ENCODE data around the gene CDH4. TPM values are rescaled to one million over a fixed set of nuclear protein-coding genes. Genes with fewer than 3 reads are reported as not detected.

The CDH4 gene
- total RNA-seq, 1 experiment from 2014 or later, result 5.3 TPM

DNA sequence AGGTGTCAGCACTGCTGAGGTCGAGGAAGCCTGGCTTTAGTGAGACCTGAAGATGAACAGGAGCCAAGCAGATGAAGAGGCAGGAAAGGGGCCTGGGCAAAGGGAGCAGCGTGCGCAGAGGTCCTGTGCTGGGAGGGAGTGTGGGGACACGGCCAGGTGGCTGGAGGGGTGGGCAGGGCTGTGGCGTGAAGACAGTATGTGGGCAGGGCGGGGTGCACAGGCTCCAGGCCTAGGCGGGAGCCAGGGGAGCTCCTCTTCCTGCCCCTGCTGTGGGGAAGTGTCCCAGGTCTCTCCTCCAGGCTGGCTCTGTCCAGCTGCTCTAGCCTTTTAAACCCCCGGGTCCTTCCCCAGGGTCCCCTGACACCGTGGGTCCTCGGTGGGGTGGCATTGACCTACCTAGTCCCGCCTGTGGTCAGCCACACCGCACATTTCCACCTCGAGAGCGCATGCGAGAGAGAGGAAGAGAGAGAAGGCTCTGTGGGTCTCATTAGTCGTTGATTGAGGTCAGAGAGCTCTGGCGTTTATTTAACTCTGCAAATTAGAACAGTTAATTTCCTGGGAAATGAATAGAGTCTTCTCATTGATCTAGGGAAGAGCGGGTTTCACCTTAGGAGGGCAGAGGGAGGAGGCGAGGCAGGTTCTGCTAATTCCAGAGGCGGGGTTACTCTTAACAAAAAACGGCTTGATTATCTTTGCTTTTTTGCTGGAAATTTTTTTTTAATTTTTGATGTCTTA is 68.8 kb downstream of the CDH4 start:
- no peak for TF ChIP-seq IRF1 (CRISPR knock-in tag; IDR thresholded peaks at IDR 0.05)
- TF ChIP-seq GABPB1 (CRISPR knock-in tag; IDR thresholded peaks at IDR 0.05), result no peak
- no peak for TF ChIP-seq ZNF263 (CRISPR knock-in tag; IDR thresholded peaks at IDR 0.05; ENCODE audit: low read depth)
- TF ChIP-seq FOXP1 (CRISPR knock-in tag; IDR thresholded peaks at IDR 0.05; ENCODE audit: borderline replicate concordance), result no peak
- no peak for TF ChIP-seq ATF1 (CRISPR knock-in tag; IDR thresholded peaks at IDR 0.05)
- TF ChIP-seq, protein P1, sequence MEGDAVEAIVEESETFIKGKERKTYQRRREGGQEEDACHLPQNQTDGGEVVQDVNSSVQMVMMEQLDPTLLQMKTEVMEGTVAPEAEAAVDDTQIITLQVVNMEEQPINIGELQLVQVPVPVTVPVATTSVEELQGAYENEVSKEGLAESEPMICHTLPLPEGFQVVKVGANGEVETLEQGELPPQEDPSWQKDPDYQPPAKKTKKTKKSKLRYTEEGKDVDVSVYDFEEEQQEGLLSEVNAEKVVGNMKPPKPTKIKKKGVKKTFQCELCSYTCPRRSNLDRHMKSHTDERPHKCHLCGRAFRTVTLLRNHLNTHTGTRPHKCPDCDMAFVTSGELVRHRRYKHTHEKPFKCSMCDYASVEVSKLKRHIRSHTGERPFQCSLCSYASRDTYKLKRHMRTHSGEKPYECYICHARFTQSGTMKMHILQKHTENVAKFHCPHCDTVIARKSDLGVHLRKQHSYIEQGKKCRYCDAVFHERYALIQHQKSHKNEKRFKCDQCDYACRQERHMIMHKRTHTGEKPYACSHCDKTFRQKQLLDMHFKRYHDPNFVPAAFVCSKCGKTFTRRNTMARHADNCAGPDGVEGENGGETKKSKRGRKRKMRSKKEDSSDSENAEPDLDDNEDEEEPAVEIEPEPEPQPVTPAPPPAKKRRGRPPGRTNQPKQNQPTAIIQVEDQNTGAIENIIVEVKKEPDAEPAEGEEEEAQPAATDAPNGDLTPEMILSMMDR (IDR thresholded peaks at IDR 0.05), result no peak
- no peak for TF ChIP-seq ZNF219 (CRISPR knock-in tag; IDR thresholded peaks at IDR 0.05; ENCODE audit: borderline replicate concordance)
- TF ChIP-seq ZNF423 (CRISPR knock-in tag; IDR thresholded peaks at IDR 0.05), result no peak
- TF ChIP-seq CREM (CRISPR knock-in tag; IDR thresholded peaks at IDR 0.05), result no peak
- TF ChIP-seq SOX15 (CRISPR knock-in tag; IDR thresholded peaks at IDR 0.05), result no peak
- TF ChIP-seq FOXK1 (CRISPR knock-in tag; IDR thresholded peaks at IDR 0.05), result no peak
- POLR2A ChIA-PET, result no interaction called here
- Mint-ChIP-seq H3K36me3 (no peaks in the 10 kb centered on the region), H3K27ac (0 out of 2 replicates have a peak overlapping the region, but pooled peaks have one; percentile 10), H3K4me1 (0 out of 2 replicates have a peak, but pooled peaks cover 3% of the 10 kb centered on the region), H3K9me3 (no peaks in the 10 kb centered on the region), H3K27me3 (ENCODE audit: low read depth) (peaks cover 17% of the 10 kb centered on the region), H3K4me3 (no peak overlapping the region)
- no peak for ATAC-seq
- no peak for DNase-seq (ENCODE audit: low spot score)
- CTCF ChIA-PET, result no interaction called here

DNA sequence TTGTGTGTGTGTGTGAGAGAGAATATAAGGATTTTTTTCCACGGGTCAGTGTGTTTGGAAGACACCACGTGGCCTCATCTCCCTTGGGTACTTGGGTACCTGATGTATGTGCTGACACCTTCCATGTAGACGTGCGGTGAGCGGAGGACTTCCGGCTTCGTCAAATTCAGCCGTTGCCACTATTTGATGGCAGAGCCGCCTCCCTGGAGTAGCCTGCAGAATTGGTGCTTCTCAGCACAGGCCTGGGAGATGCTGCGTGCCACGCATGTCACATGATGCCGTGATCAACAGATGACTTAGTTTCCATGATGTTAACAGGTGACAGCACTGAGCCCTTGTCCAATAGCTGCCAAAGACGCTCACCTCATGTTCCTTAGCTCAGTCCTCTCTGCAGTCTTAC is 69.4 kb downstream of the CDH4 start:
- no peak for TF ChIP-seq SOX15 (CRISPR knock-in tag; IDR thresholded peaks at IDR 0.05)
- TF ChIP-seq, protein P2, sequence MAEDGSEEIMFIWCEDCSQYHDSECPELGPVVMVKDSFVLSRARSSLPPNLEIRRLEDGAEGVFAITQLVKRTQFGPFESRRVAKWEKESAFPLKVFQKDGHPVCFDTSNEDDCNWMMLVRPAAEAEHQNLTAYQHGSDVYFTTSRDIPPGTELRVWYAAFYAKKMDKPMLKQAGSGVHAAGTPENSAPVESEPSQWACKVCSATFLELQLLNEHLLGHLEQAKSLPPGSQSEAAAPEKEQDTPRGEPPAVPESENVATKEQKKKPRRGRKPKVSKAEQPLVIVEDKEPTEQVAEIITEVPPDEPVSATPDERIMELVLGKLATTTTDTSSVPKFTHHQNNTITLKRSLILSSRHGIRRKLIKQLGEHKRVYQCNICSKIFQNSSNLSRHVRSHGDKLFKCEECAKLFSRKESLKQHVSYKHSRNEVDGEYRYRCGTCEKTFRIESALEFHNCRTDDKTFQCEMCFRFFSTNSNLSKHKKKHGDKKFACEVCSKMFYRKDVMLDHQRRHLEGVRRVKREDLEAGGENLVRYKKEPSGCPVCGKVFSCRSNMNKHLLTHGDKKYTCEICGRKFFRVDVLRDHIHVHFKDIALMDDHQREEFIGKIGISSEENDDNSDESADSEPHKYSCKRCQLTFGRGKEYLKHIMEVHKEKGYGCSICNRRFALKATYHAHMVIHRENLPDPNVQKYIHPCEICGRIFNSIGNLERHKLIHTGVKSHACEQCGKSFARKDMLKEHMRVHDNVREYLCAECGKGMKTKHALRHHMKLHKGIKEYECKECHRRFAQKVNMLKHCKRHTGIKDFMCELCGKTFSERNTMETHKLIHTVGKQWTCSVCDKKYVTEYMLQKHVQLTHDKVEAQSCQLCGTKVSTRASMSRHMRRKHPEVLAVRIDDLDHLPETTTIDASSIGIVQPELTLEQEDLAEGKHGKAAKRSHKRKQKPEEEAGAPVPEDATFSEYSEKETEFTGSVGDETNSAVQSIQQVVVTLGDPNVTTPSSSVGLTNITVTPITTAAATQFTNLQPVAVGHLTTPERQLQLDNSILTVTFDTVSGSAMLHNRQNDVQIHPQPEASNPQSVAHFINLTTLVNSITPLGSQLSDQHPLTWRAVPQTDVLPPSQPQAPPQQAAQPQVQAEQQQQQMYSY (CRISPR knock-in tag; IDR thresholded peaks at IDR 0.05), result no peak
- TF ChIP-seq EMX1 (CRISPR knock-in tag; IDR thresholded peaks at IDR 0.05), result no peak
- TF ChIP-seq, protein P1 (IDR thresholded peaks at IDR 0.05), result no peak
- TF ChIP-seq ZBTB43 (CRISPR knock-in tag; IDR thresholded peaks at IDR 0.05), result no peak
- DNase-seq (ENCODE audit: low spot score), result no peak
- peaks cover 11% of the 10 kb centered on the region for H3K27me3 Mint-ChIP-seq (ENCODE audit: low read depth)
- 0 out of 2 replicates have a peak, but pooled peaks cover under 1% of the 10 kb centered on the region for H3K4me1 Mint-ChIP-seq
- H3K27ac Mint-ChIP-seq, result no peak overlapping the region
- H3K4me3 Mint-ChIP-seq, result no peak overlapping the region
- H3K36me3 Mint-ChIP-seq, result no peaks in the 10 kb centered on the region
- no peak for ATAC-seq
- POLR2A ChIA-PET, result no interaction called here
- no peaks in the 10 kb centered on the region for H3K9me3 Mint-ChIP-seq
- CTCF ChIA-PET, result no interaction called here
